ENCODE measurements around the gene AKIP1. TPM values are rescaled to one million over a fixed set of nuclear protein-coding genes. Genes with fewer than 3 reads are reported as not detected.
"Not testable (repeated sequence)": the region's sequence is repeated elsewhere in the genome, so short reads cannot be mapped to it uniquely, and the experiment has no call there.

AKIP1 gene
- total RNA-seq, 1 experiment from 2014 or later = 28.7 TPM

GRCh38 chr11:8878771-8879170 is 32.2 kb upstream of the AKIP1 start:
- no peaks in the 10 kb centered on the region for H3K36me3 Mint-ChIP-seq (ENCODE audit: insufficient read depth, unreplicated experiment)
- POLR2A ChIA-PET = no interaction called here

GRCh38 chr11:8881585-8881984 is 29.4 kb upstream of the AKIP1 start:
- CTCF ChIA-PET; H3K4me3 ChIP-seq (ENCODE audit: low read depth, low read length); DNase-seq; intact Hi-C loops (cut with micrococcal nuclease; ENCODE audit: unreplicated experiment); H3K27ac Mint-ChIP-seq (ENCODE audit: unreplicated experiment); H3K4me1 ChIP-seq; H3K27me3 ChIP-seq (replicated peaks; ENCODE audit: control insufficient read depth, insufficient read depth, low read length); H3K4me1 Mint-ChIP-seq (ENCODE audit: low read depth, unreplicated experiment); BruUV-seq (replicated peaks); H3K9me3 ChIP-seq; H3K36me3 Mint-ChIP-seq (ENCODE audit: insufficient read depth, unreplicated experiment); H3K4me3 Mint-ChIP-seq (ENCODE audit: unreplicated experiment); H3K9me3 Mint-ChIP-seq (ENCODE audit: unreplicated experiment); H3K27me3 Mint-ChIP-seq (ENCODE audit: insufficient read depth, unreplicated experiment); POLR2A ChIA-PET; H3K36me3 ChIP-seq (ENCODE audit: control insufficient read depth, insufficient read depth, low read length): not testable (repeated sequence)

More at GRCh38 chr11:8878771-8879170, 32.2 kb upstream of the AKIP1 start:
- Mint-ChIP-seq H3K9me3 (ENCODE audit: unreplicated experiment) (no peaks in the 10 kb centered on the region), H3K27me3 (ENCODE audit: insufficient read depth, unreplicated experiment) (peaks cover 5% of the 10 kb centered on the region), H3K4me3 (ENCODE audit: unreplicated experiment) (no peak overlapping the region), H3K4me1 (ENCODE audit: low read depth, unreplicated experiment) (no peaks in the 10 kb centered on the region), H3K27ac (ENCODE audit: unreplicated experiment) (no peak overlapping the region)
- Histone ChIP-seq H3K4me3 (ENCODE audit: low read depth, low read length) (no peak overlapping the region), H3K27me3 (replicated peaks; ENCODE audit: control insufficient read depth, insufficient read depth, low read length) (no peaks in the 10 kb centered on the region), H3K36me3 (ENCODE audit: control insufficient read depth, insufficient read depth, low read length) (no peaks in the 10 kb centered on the region), H3K9me3 (no peaks in the 10 kb centered on the region), H3K4me1 (no peaks in the 10 kb centered on the region)
- no peak for TF ChIP-seq CTCF (IDR thresholded peaks at IDR 0.05; ENCODE audit: insufficient read depth in 1 of 2, low read depth in 1 of 2, low read length in 1 of 2, severe bottlenecking in 1 of 2, unreplicated experiment in 1 of 2)
- no peak for DNase-seq
- CTCF ChIA-PET = no interaction called here
- BruUV-seq (replicated peaks) = no TSS peak
- intact Hi-C loops (cut with micrococcal nuclease; ENCODE audit: unreplicated experiment) = no loop called here

DNA sequence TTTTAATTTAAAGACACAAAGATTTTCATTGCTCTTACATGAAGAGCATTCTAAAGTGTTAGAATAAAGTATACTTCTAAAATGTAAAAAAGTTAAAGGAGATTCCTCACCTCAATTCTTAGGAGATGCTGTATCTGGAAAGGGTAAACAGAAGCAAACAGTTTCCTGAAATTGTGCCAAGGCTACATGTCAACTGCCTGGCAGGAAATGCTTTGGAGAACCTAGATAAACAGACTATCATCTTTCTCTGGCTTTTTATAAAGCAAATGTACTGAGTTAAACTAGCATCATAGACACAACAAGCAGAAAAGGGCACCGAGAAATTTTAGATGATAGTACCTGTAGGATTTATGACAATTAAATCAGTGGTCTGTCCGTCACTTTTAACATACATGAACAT is 24.7 kb upstream of the AKIP1 start:
- TF ChIP-seq CTCF (IDR thresholded peaks at IDR 0.05; ENCODE audit: insufficient read depth in 1 of 2, low read depth in 1 of 2, low read length in 1 of 2, severe bottlenecking in 1 of 2, unreplicated experiment in 1 of 2) = no peak

GRCh38 chr11:8891185-8891584 is 19.8 kb upstream of the AKIP1 start:
- H3K4me1 ChIP-seq; H3K4me3 Mint-ChIP-seq (ENCODE audit: unreplicated experiment); H3K27me3 Mint-ChIP-seq (ENCODE audit: insufficient read depth, unreplicated experiment); H3K9me3 ChIP-seq; H3K36me3 Mint-ChIP-seq (ENCODE audit: insufficient read depth, unreplicated experiment); H3K27me3 ChIP-seq (replicated peaks; ENCODE audit: control insufficient read depth, insufficient read depth, low read length); H3K27ac Mint-ChIP-seq (ENCODE audit: unreplicated experiment); H3K4me3 ChIP-seq (ENCODE audit: low read depth, low read length); intact Hi-C loops (cut with micrococcal nuclease; ENCODE audit: unreplicated experiment); CTCF ChIA-PET; H3K36me3 ChIP-seq (ENCODE audit: control insufficient read depth, insufficient read depth, low read length); H3K9me3 Mint-ChIP-seq (ENCODE audit: unreplicated experiment); POLR2A ChIA-PET; H3K4me1 Mint-ChIP-seq (ENCODE audit: low read depth, unreplicated experiment); DNase-seq; BruUV-seq (replicated peaks): not testable (repeated sequence)

More for the DNA sequence above, 24.7 kb upstream of the AKIP1 start:
- no peak overlapping the region for H3K4me3 Mint-ChIP-seq (ENCODE audit: unreplicated experiment)
- H3K4me1 ChIP-seq = no peaks in the 10 kb centered on the region
- no TSS peak for BruUV-seq (replicated peaks)
- no peaks in the 10 kb centered on the region for H3K4me1 Mint-ChIP-seq (ENCODE audit: low read depth, unreplicated experiment)
- H3K27me3 ChIP-seq (replicated peaks; ENCODE audit: control insufficient read depth, insufficient read depth, low read length) = no peaks in the 10 kb centered on the region
- H3K27ac Mint-ChIP-seq (ENCODE audit: unreplicated experiment) = no peak overlapping the region
- no peak overlapping the region for H3K4me3 ChIP-seq (ENCODE audit: low read depth, low read length)
- H3K36me3 ChIP-seq (ENCODE audit: control insufficient read depth, insufficient read depth, low read length) = no peaks in the 10 kb centered on the region
- H3K27me3 Mint-ChIP-seq (ENCODE audit: insufficient read depth, unreplicated experiment) = peaks cover 10% of the 10 kb centered on the region
- H3K9me3 Mint-ChIP-seq (ENCODE audit: unreplicated experiment) = peaks cover 9% of the 10 kb centered on the region
- no peaks in the 10 kb centered on the region for H3K36me3 Mint-ChIP-seq (ENCODE audit: insufficient read depth, unreplicated experiment)
- POLR2A ChIA-PET = no interaction called here
- CTCF ChIA-PET = no interaction called here
- DNase-seq = no peak
- H3K9me3 ChIP-seq = 0 out of 2 replicates have a peak, but pooled peaks cover 3% of the 10 kb centered on the region
- intact Hi-C loops (cut with micrococcal nuclease; ENCODE audit: unreplicated experiment) = no loop called here
